HepG2 (cell line): Measurements from ENCODE around the gene CDK11A. TPM values are rescaled to one million over a fixed set of nuclear protein-coding genes. Genes with fewer than 3 reads are reported as not detected.
A peak's percentile ranks its signal among the peaks of the same experiment; 100 is the strongest.

ENCODE experiments used
- ATAC-seq: fragments of 200-7000 bp; cut with Tn5 transposase; 3 replicates; pipeline ENCODE4 v1.9.1; 2020; ENCODE audit warnings: mild to moderate bottlenecking, moderate library complexity
- BruUV-seq: library from RNA; stranded (reverse); fragments of 400-500 nt; replicated peaks from 2 replicates; lab custom pipeline; 2021; lab: Mats Ljungman, UMichigan
- CTCF ChIA-PET: fragments of 300-600 bp; formaldehyde crosslinking; extraction: SDS; loops from one replicate; lab custom pipeline; 2021; ENCODE audit warnings: low total read pairs, inconsistent platforms, low intra/inter-chr PET ratio; lab: Yijun Ruan, JAX
- POLR2A ChIA-PET: fragments of 350-600 bp; sonication (Branson Sonifier 250); formaldehyde crosslinking; loops from one replicate; lab custom pipeline; 2020; ENCODE audit warnings: antibody characterized with exemption, inconsistent platforms; lab: Yijun Ruan, JAX
- DNase-seq: peaks from one replicate; pipeline ENCODE4 v3.0.0-alpha.2; 2015; ENCODE audit warnings: low spot score
- FAIRE-seq: peaks from 3 replicates; lab custom pipeline; 2011; peaks lifted over from hg19 to GRCh38; lab: Jason Lieb, UNC
- H2AFZ ChIP-seq: one replicate; pipeline ENCODE4 v1.6.1; 2011; ENCODE audit warnings: low read length, inconsistent platforms
- H3K27ac ChIP-seq: fragments of 300-600 bp; 3 replicates; pipeline ENCODE4 v1.8.0; 2011; ENCODE audit warnings: mixed run types, mild to moderate bottlenecking, mixed read lengths, low read length, inconsistent platforms; ENCODE audit not compliant: insufficient read depth; ENCODE audit errors: extremely low read length
- H3K27me3 ChIP-seq, 2 experiments: fragments of 200-600 bp in 1 of 2; 2 replicates in 1 of 2; 3 replicates in 1 of 2; pipeline versions ENCODE4 v1.6.0 to v1.8.0; 2011; ENCODE audit warnings: low read length in 2 of 2, mild to moderate bottlenecking in 2 of 2, moderate library complexity in 2 of 2, inconsistent platforms in 1 of 2; ENCODE audit not compliant: insufficient read depth in 2 of 2, control insufficient read depth in 1 of 2
- H3K36me3 ChIP-seq, 2 experiments: fragments of 200-600 bp in 1 of 2; replicated peaks in 1 of 2; 2 replicates in 1 of 2; 3 replicates in 1 of 2; pipeline versions ENCODE4 v1.5.1 to v1.8.0; 2011; ENCODE audit warnings: low read length in 2 of 2, inconsistent platforms in 1 of 2; ENCODE audit not compliant: insufficient read depth in 2 of 2, control insufficient read depth in 1 of 2
- H3K4me1 ChIP-seq: 2 replicates; pipeline ENCODE4 v1.5.1; 2012; ENCODE audit warnings: low read length, inconsistent platforms; ENCODE audit not compliant: insufficient read depth
- H3K4me2 ChIP-seq: 2 replicates; pipeline ENCODE4 v1.6.0; 2011; ENCODE audit warnings: low read depth, low read length, inconsistent platforms
- H3K4me3 ChIP-seq, 3 experiments: fragments of 200-600 bp in 1 of 3; sonication (generic), shearing (Covaris generic) in 1 of 3; replicated peaks in 1 of 3; 2 replicates each; pipeline ENCODE4 v1.5.1; 2011 to 2016; ENCODE audit warnings: low read length in 3 of 3, inconsistent platforms in 2 of 3, low read depth in 2 of 3, mild to moderate bottlenecking in 2 of 3, control low read depth in 1 of 3, mixed read lengths in 1 of 3; ENCODE audit not compliant: insufficient read depth in 1 of 3
- H3K79me2 ChIP-seq: one replicate; pipeline ENCODE4 v1.6.1; 2011; ENCODE audit warnings: low read length, inconsistent platforms; ENCODE audit not compliant: insufficient read depth
- H3K9ac ChIP-seq: 2 replicates; pipeline ENCODE4 v1.6.0; 2011; ENCODE audit warnings: mild to moderate bottlenecking, low read depth, low read length, inconsistent platforms; ENCODE audit not compliant: insufficient read depth
- H3K9me3 ChIP-seq: 2 replicates; pipeline ENCODE4 v1.5.1; 2012; ENCODE audit warnings: mild to moderate bottlenecking, low read length
- H4K20me1 ChIP-seq: 2 replicates; pipeline ENCODE4 v1.6.0; 2011; ENCODE audit warnings: inconsistent platforms, mild to moderate bottlenecking, low read length, moderate library complexity; ENCODE audit not compliant: insufficient read depth
- ARNT ChIP-seq: fragments of 450-650 bp; IDR thresholded peaks from 2 replicates; pipeline ENCODE4 v1.6.1; 2017
- ARNT2 ChIP-seq: sonication (generic); formaldehyde crosslinking; IDR thresholded peaks from 2 replicates; pipeline ENCODE4 v1.8.0; 2022; ENCODE audit warnings: mild to moderate bottlenecking, low read depth, missing genetic modification reagents, moderate library complexity
- ASH2L ChIP-seq: fragments of 300-600, 200-600 bp; sonication (generic); IDR thresholded peaks from 2 replicates; pipeline ENCODE4 v1.7.0; 2017; ENCODE audit warnings: low read depth, mild to moderate bottlenecking, moderate library complexity, mixed read lengths, low read length; ENCODE audit not compliant: insufficient read length
- DNMT3B ChIP-seq: conservative IDR thresholded peaks from 2 replicates; pipeline ENCODE4 v1.6.1; 2016; ENCODE audit warnings: missing biosample characterization, control low read depth
- GATAD1 ChIP-seq: IDR thresholded peaks from 2 replicates; pipeline ENCODE4 v1.6.1; 2016; ENCODE audit warnings: missing genetic modification reagents, missing compliant biosample characterization
- GATAD2A ChIP-seq: IDR thresholded peaks from 2 replicates; pipeline ENCODE4 v1.6.1; 2016
- HDAC2 ChIP-seq: sonication (generic); formaldehyde crosslinking; IDR thresholded peaks from 2 replicates; pipeline ENCODE4 v1.4.0; 2020; ENCODE audit warnings: missing genetic modification reagents
- HOXA5 ChIP-seq: sonication (generic); formaldehyde crosslinking; IDR thresholded peaks from 2 replicates; pipeline ENCODE4 v1.4.0; 2020; ENCODE audit warnings: missing genetic modification reagents
- MTA1 ChIP-seq: sonication (generic); formaldehyde crosslinking; IDR thresholded peaks from 2 replicates; pipeline ENCODE4 v1.4.0; 2020; ENCODE audit warnings: missing genetic modification reagents, mild to moderate bottlenecking, borderline replicate concordance
- NR2F2 ChIP-seq: IDR thresholded peaks from 2 replicates; pipeline ENCODE4 v1.6.1; 2012; ENCODE audit warnings: low read depth, inconsistent platforms, borderline replicate concordance
- PHF5A ChIP-seq: IDR thresholded peaks from one replicate; pipeline ENCODE4 v1.6.1; 2018; ENCODE audit warnings: low read depth, missing genetic modification reagents; ENCODE audit not compliant: unreplicated experiment
- SMARCC2 ChIP-seq: fragments of 450-650 bp; IDR thresholded peaks from 2 replicates; pipeline ENCODE4 v1.6.1; 2017; ENCODE audit warnings: antibody characterized with exemption, mild to moderate bottlenecking
- SRSF4 ChIP-seq: fragments of 200-400 bp; formaldehyde crosslinking; IDR thresholded peaks from one replicate; pipeline ENCODE4 v1.6.1; 2018; ENCODE audit warnings: mild to moderate bottlenecking, low read depth, low read length, moderate library complexity; ENCODE audit not compliant: poor library complexity, severe bottlenecking
- TCF7 ChIP-seq: sonication (generic); IDR thresholded peaks from 2 replicates; pipeline ENCODE4 v1.6.1; 2016; ENCODE audit warnings: antibody characterized with exemption, low read depth
- ZBTB20 ChIP-seq: sonication (generic); formaldehyde crosslinking; IDR thresholded peaks from 2 replicates; pipeline ENCODE4 v1.8.1; 2023; ENCODE audit warnings: missing genetic modification reagents, low read depth, mild to moderate bottlenecking, borderline replicate concordance
- ZFP36L1 ChIP-seq: sonication (generic); formaldehyde crosslinking; IDR thresholded peaks from 2 replicates; pipeline ENCODE4 v1.8.0; 2022; ENCODE audit warnings: mild to moderate bottlenecking, missing genetic modification reagents, moderate library complexity
- ZFP62 ChIP-seq: sonication (generic); formaldehyde crosslinking; IDR thresholded peaks from 2 replicates; pipeline ENCODE4 v1.4.0; 2020; ENCODE audit warnings: missing genetic modification reagents
- ZFY ChIP-seq: sonication (generic); formaldehyde crosslinking; IDR thresholded peaks from 2 replicates; pipeline ENCODE4 v1.4.0; 2020; ENCODE audit warnings: missing genetic modification reagents
- ZHX1 ChIP-seq: sonication (generic); formaldehyde crosslinking; IDR thresholded peaks from 2 replicates; pipeline ENCODE4 v1.8.1; 2022; ENCODE audit warnings: low read depth, mild to moderate bottlenecking, missing genetic modification reagents
- ZNF12 ChIP-seq: sonication (generic); formaldehyde crosslinking; IDR thresholded peaks from 2 replicates; pipeline ENCODE4 v1.5.0; 2020; ENCODE audit warnings: missing genetic modification reagents
- ZNF451 ChIP-seq: sonication (generic); formaldehyde crosslinking; IDR thresholded peaks from 2 replicates; pipeline ENCODE4 v1.5.0; 2020; ENCODE audit warnings: mild to moderate bottlenecking, missing genetic modification reagents
- ZNF556 ChIP-seq: sonication (generic); formaldehyde crosslinking; IDR thresholded peaks from 2 replicates; pipeline ENCODE4 v1.4.0; 2020; ENCODE audit warnings: mild to moderate bottlenecking, missing genetic modification reagents, borderline replicate concordance
- ZSCAN25 ChIP-seq: sonication (generic); formaldehyde crosslinking; IDR thresholded peaks from 2 replicates; pipeline ENCODE4 v1.8.0; 2022; ENCODE audit warnings: mild to moderate bottlenecking, missing genetic modification reagents
- WGBS: methylation state at CpG from one replicate; pipeline ENCODE4 v1.1.6; 2017; ENCODE audit warnings: low lambda C conversion rate; 5-methylcytosine and 5-hydroxymethylcytosine counted together
- in situ Hi-C: cut with HindIII; loops from 2 replicates; pipeline ENCODE4 v1.10.0; 2017; ENCODE audit warnings: low pct_unique_long_range_greater_than_20kb; ENCODE audit not compliant: extremely low pct_ligation_motif_present
- intact Hi-C: fragments of 100-400 bp; cut with micrococcal nuclease; formaldehyde crosslinking; loops from one replicate; pipeline ENCODE4 v1.10.0; 2022; ENCODE audit not compliant: unreplicated experiment
- polyA plus RNA-seq, 8 experiments: library from polyadenylated mRNA; depleted of rRNA in 3 of 8; stranded (reverse) in 7 of 8; unstranded in 1 of 8; fragments of >200 nt; fragmentation: Illumina TruSeq in 4 of 8; extraction: Trizol in 4 of 8; gene quantifications; 2 replicates each; pipeline versions ENCODE4 v1.2.1 to v1.2.3, GENCODE V29; 2011 to 2016; ENCODE audit warnings: low read depth in 4 of 8, missing spikeins in 1 of 8, mixed read lengths in 1 of 8; ENCODE audit not compliant: insufficient read depth in 1 of 8
- total RNA-seq, 5 experiments: library from RNA; depleted of rRNA; stranded (reverse); fragments of >200 nt; fragmentation: Illumina TruSeq; extraction: Trizol; gene quantifications; 2 replicates each; pipeline ENCODE4 v1.2.3, GENCODE V29; 2016; ENCODE audit warnings: low read depth in 1 of 5

CDK11A gene
- total and polyA plus RNA-seq, 2 of the 13 experiments (the other 11 are each of a cell fraction or from before 2014, with no cell fraction given), result 11.2 to 17.9 TPM

GRCh38 chr1:1770102-1770501 is 45.9 kb upstream of the CDK11A start (continued):
- TF ChIP-seq ZHX1 (CRISPR knock-in tag), result no peak
- no peak for TF ChIP-seq ZFP62
- no peak for TF ChIP-seq SRSF4
- TF ChIP-seq SMARCC2, result no peak
- no peak for TF ChIP-seq PHF5A (CRISPR knock-in tag)
- TF ChIP-seq ARNT, result no peak
- TF ChIP-seq ZBTB20 (CRISPR knock-in tag), result no peak
- TF ChIP-seq MTA1 (CRISPR knock-in tag), result no peak
- TF ChIP-seq ZSCAN25 (CRISPR knock-in tag), result no peak

GRCh38 chr1:1768249-1768992 is 44.3 kb upstream of the CDK11A start:
- peaks cover 11 to 35% of the 10 kb centered on the region in 2 experiments; a peak in 4 of 5 replicates for H3K36me3 ChIP-seq
- intact Hi-C loops, result no loop called here
- peak; percentile 56; the same call in 1 of the 2 replicates for TF ChIP-seq NR2F2
- 0 out of 2 replicates have a peak, but pooled peaks have one; percentile 24 for TF ChIP-seq ZSCAN25 (CRISPR knock-in tag)
- peak; percentile 43; the same call in 1 of the 2 replicates for TF ChIP-seq HDAC2 (CRISPR knock-in tag)
- TF ChIP-seq DNMT3B, result 0 out of 2 replicates have a peak, but pooled peaks have one; percentile 28
- TF ChIP-seq ZFY (CRISPR knock-in tag), result peak; percentile 32; the same call in 1 of the 2 replicates
- TF ChIP-seq TCF7, result peak; percentile 35; the same call in 1 of the 2 replicates
- TF ChIP-seq ASH2L, result peak; percentile 71
- peak; percentile 86 for TF ChIP-seq GATAD2A
- no peak for TF ChIP-seq ZNF556
- TF ChIP-seq ZFP36L1 (CRISPR knock-in tag), result peak; percentile 67; the same call in 1 of the 2 replicates
- TF ChIP-seq ZNF451 (CRISPR knock-in tag), result no peak
- peak; percentile 19; the same call in 1 of the 2 replicates for TF ChIP-seq GATAD1 (CRISPR knock-in tag)
- peak; percentile 80 for TF ChIP-seq ZNF12 (CRISPR knock-in tag)
- 0 out of 2 replicates have a peak, but pooled peaks have one; percentile 24 for TF ChIP-seq HOXA5
- 0 out of 2 replicates have a peak, but pooled peaks have one; percentile 41 for TF ChIP-seq ARNT2 (CRISPR knock-in tag)

More at GRCh38 chr1:1768249-1768992, 44.3 kb upstream of the CDK11A start:
- H3K4me1 ChIP-seq, result peaks cover 27% of the 10 kb centered on the region
- WGBS, result 33% methylated on average over 7 of the region's 7 CpGs
- DNase-seq (peak; percentile 66), ATAC-seq (peak; percentile 78), FAIRE-seq (peak; percentile 12)
- peak overlapping the region; percentile 83 for H3K27ac ChIP-seq
- peak overlapping the region in 1 of 3 experiments; percentile 26; a peak in 1 of 6 replicates for H3K4me3 ChIP-seq
- no peaks in the 10 kb centered on the region for H4K20me1 ChIP-seq
- no TSS peak for BruUV-seq
- peaks cover 65% of the 10 kb centered on the region for H3K79me2 ChIP-seq
- H3K4me2 ChIP-seq, result peak overlapping the region; percentile 74
- POLR2A ChIA-PET, result interaction anchor here (0.7 to 2.7 kb wide), 9 partner anchors 9 to 334 kb away, joined by 3 to 22 read pairs (median 5); partner anchors contain the start of gene NADK
- H3K9me3 ChIP-seq, result peaks cover 17% of the 10 kb centered on the region
- H3K27me3 ChIP-seq, result no peaks in the 10 kb centered on the region
- CTCF ChIA-PET, result no interaction called here
- H3K9ac ChIP-seq, result peak overlapping the region; percentile 32; the same call in 1 of the 2 replicates
- in situ Hi-C loops, result no loop called here
- H2AFZ ChIP-seq, result no peak overlapping the region
